Adrenal gland (tissue), 12 donors: ENCODE data around the gene STAB2. TPM values are rescaled to one million over a fixed set of nuclear protein-coding genes. Genes with fewer than 3 reads are reported as not detected.

Experiments
- DNase-seq, 7 donors: peaks; one replicate each; pipeline ENCODE4 v3.0.0-alpha.2; 2019 to 2020
- H3K27ac ChIP-seq, 5 donors: fragments of 200-600 bp; sonication (generic) in 4 of 5; 1 replicate in 3 of 5; 2 replicates in 2 of 5; pipeline versions ENCODE4 v1.5.1 to v1.8.0; 2016 to 2020; ENCODE audit warnings: mild to moderate bottlenecking in 1 of 5
- H3K27me3 ChIP-seq: fragments of 200-600 bp; 2 replicates; pipeline ENCODE4 v1.8.0; 2021
- H3K36me3 ChIP-seq, 2 donors: fragments of 200-600 bp; replicated peaks in 1 of 2; 1 replicate in 1 of 2; 2 replicates in 1 of 2; pipeline versions ENCODE4 v1.5.1 to v1.8.0; 2018 to 2022
- H3K4me1 ChIP-seq, 2 donors: fragments of 200-600 bp; replicated peaks in 1 of 2; 1 replicate in 1 of 2; 2 replicates in 1 of 2; pipeline versions ENCODE4 v1.5.1 to v1.8.0; 2018 to 2021
- H3K4me3 ChIP-seq, 4 donors: fragments of 200-600 bp; sonication (generic) in 3 of 4; one replicate each; pipeline ENCODE4 v1.5.1; 2016 to 2018
- H3K9me3 ChIP-seq, 3 donors: fragments of 200-600 bp; sonication (generic) in 1 of 3; replicated peaks in 1 of 3; 1 replicate in 2 of 3; 2 replicates in 1 of 3; pipeline versions ENCODE4 v1.5.1 to v1.8.0; 2016 to 2021
- POLR2A ChIP-seq, 2 donors: fragments of 450-650 bp; IDR thresholded peaks; one replicate each; pipeline ENCODE4 v1.6.1; 2017; ENCODE audit warnings: antibody characterized with exemption in 2 of 2, mild to moderate bottlenecking in 2 of 2, moderate library complexity in 1 of 2
- whole genome bisulfite sequencing, 4 donors: extraction: QIAGEN DNeasy Blood & Tissue Kit in 2 of 4; methylation state at CpG; one replicate each; pipeline versions ENCODE4 v1.1.5 to v1.1.7; 2013 to 2017; 5-methylcytosine and 5-hydroxymethylcytosine counted together
- intact Hi-C, 2 donors: fragments of 100-400 bp; cut with DNase I; formaldehyde crosslinking; loops; one replicate each; pipeline versions ENCODE4 v1.14.1 to v1.15.0; 2022 to 2023
- polyA plus RNA-seq, 3 donors: library from polyadenylated mRNA; stranded (reverse); fragments of 200-250 nt in 2 of 3; fragments of 350-450 nt in 1 of 3; fragmentation: Illumina TruSeq in 1 of 3; extraction: RNeasy Lipid Tissue Mini Kit (QIAGEN cat#74804) in 1 of 3; gene quantifications; one replicate each; pipeline ENCODE4 v1.2.3, GENCODE V29; 2013 to 2014
- total RNA-seq, 9 donors: library from RNA; depleted of rRNA in 4 of 9; stranded (reverse); fragments of >200 nt in 4 of 9; fragments of 120-200 nt in 1 of 9; fragmentation: NEBNext Ultra II Directional in 1 of 9; extraction: Animal tissue kit (Norgen Biotek cat#: 25700) in 1 of 9; gene quantifications; one replicate each; pipeline versions ENCODE4 v1.1.0 to v1.2.4, GENCODE V29; 2013 to 2023
- TF ChIP-seq, protein P1 (sequence below), 6 experiments: fragments of 450-650 bp in 4 of 6; fragments of 200-600 bp in 2 of 6; sonication (generic) in 1 of 6; IDR thresholded peaks; 1 replicate in 5 of 6; 2 replicates in 1 of 6; pipeline versions ENCODE4 v1.5.1 to v1.8.0; 2016 to 2021; ENCODE audit warnings: antibody characterized with exemption in 6 of 6, mild to moderate bottlenecking in 2 of 6, moderate library complexity in 1 of 6
- donor health status: healthy with polysubstance abuse.
- donor health status: Bipolar disorder and iron deficiency.
- donor health status: DM: yes; HTN: yes; CAD: no.
- donor health status: DM: no; HTN: no; CAD: no.
- donor health status: DM: no; HTN: no; CAD: no.
- donor health status: DM: yes; HTN: yes; CAD: no.

The STAB2 gene
- total and polyA plus RNA-seq, 12 donors = 0.02 to 2.1 (median 0.27) TPM; not detected in 1

- TF ChIP-seq, protein P1, sequence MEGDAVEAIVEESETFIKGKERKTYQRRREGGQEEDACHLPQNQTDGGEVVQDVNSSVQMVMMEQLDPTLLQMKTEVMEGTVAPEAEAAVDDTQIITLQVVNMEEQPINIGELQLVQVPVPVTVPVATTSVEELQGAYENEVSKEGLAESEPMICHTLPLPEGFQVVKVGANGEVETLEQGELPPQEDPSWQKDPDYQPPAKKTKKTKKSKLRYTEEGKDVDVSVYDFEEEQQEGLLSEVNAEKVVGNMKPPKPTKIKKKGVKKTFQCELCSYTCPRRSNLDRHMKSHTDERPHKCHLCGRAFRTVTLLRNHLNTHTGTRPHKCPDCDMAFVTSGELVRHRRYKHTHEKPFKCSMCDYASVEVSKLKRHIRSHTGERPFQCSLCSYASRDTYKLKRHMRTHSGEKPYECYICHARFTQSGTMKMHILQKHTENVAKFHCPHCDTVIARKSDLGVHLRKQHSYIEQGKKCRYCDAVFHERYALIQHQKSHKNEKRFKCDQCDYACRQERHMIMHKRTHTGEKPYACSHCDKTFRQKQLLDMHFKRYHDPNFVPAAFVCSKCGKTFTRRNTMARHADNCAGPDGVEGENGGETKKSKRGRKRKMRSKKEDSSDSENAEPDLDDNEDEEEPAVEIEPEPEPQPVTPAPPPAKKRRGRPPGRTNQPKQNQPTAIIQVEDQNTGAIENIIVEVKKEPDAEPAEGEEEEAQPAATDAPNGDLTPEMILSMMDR (IDR thresholded peaks at IDR 0.05) = no peak
- no peak for TF ChIP-seq POLR2A (IDR thresholded peaks at IDR 0.05)
- Histone ChIP-seq H3K4me3 (no peak overlapping the region), H3K9me3 (no peaks in the 10 kb centered on the region), H3K27me3 (no peaks in the 10 kb centered on the region), H3K27ac (no peak overlapping the region), H3K4me1 (no peaks in the 10 kb centered on the region), H3K36me3 (no peaks in the 10 kb centered on the region)
- intact Hi-C loops = loop anchor here in 1 of 2 donors (10.0 kb wide), 1 partner anchor 63 kb away; no protein-coding TSS in a partner anchor
- WGBS, 4 donors = 54 to 74% (median 63%) methylated on average over 2 of the region's 2 CpGs
- DNase-seq = no peak
Observed at GRCh38 chr12:103637429-103637828, 50.4 kb downstream of the STAB2 start.

DNA sequence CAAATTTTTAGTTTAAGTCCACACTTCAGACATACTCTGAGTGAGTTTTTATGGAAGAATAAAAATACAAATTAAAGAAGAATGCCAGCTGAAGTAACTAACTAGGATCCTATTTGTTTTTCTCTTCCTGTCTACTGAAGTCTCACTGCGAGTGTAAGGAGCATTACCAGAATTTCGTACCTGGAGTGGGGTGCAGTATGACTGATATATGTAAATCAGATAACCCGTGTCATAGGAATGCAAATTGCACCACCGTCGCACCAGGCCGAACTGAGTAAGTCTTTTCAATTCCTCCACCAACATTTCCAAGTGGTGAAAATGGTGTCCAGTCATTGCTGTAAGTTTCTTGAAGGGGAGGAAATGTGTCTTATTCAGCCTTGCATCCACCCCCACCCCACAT lies 52.9 kb downstream of the STAB2 start:
- TF ChIP-seq, protein P1 (IDR thresholded peaks at IDR 0.05) = no peak
- no peak for TF ChIP-seq POLR2A (IDR thresholded peaks at IDR 0.05)
- Histone ChIP-seq H3K4me1 (no peaks in the 10 kb centered on the region), H3K27me3 (no peaks in the 10 kb centered on the region), H3K27ac (no peak overlapping the region), H3K36me3 (no peaks in the 10 kb centered on the region), H3K9me3 (no peaks in the 10 kb centered on the region), H3K4me3 (no peak overlapping the region)
- DNase-seq = no peak
- intact Hi-C loops = loop anchor here in 1 of 2 donors (10.0 kb wide), 1 partner anchor 65 kb away; no protein-coding TSS in a partner anchor
- 75 to 89% (median 85%) methylated on average over 6 of the region's 6 CpGs for WGBS, 4 donors

- no peaks in the 10 kb centered on the region for H3K4me1 ChIP-seq
- no peak for DNase-seq
- no peaks in the 10 kb centered on the region for H3K9me3 ChIP-seq
- intact Hi-C loops = no loop called here
- H3K4me3 ChIP-seq = no peak overlapping the region
- H3K27me3 ChIP-seq = no peaks in the 10 kb centered on the region
- no peaks in the 10 kb centered on the region for H3K36me3 ChIP-seq
- H3K27ac ChIP-seq = no peak overlapping the region
- 0 to 38% (median 11%) methylated on average over 1 of the region's 1 CpG for WGBS, 4 donors
- no peak for TF ChIP-seq POLR2A (IDR thresholded peaks at IDR 0.05)
- TF ChIP-seq, protein P1 (IDR thresholded peaks at IDR 0.05) = no peak
Observed at GRCh38 chr12:103640410-103640809, 53.3 kb downstream of the STAB2 start.

DNA sequence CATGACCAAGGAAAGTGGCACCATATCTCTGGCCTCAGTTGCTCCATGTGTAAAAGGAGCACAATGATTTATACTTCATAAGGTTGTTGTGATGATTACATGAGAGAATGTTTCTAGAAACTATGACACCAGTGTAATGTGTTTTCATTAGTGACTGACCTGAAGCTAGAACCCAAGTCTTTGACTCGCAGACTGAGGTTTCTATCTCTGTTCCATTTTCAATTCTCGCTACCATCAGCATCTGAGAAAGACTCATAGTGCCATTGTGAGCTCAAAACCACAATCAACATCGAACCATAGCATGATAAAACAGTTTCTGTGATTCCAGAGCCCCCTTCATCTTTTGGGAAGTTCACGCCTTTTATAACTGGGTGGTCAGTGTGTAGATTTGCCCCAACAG lies 53.8 kb downstream of the STAB2 start:
- intact Hi-C loops = no loop called here
- 80 to 84% (median 81%) methylated on average over 4 of the region's 4 CpGs for WGBS, 4 donors
- no peaks in the 10 kb centered on the region for H3K27me3 ChIP-seq
- no peak overlapping the region for H3K27ac ChIP-seq
- H3K4me1 ChIP-seq = no peaks in the 10 kb centered on the region
- H3K4me3 ChIP-seq = no peak overlapping the region
- no peak for DNase-seq
- TF ChIP-seq, protein P1 (IDR thresholded peaks at IDR 0.05) = no peak
- no peaks in the 10 kb centered on the region for H3K9me3 ChIP-seq
- no peaks in the 10 kb centered on the region for H3K36me3 ChIP-seq
